Neural cell (in vitro differentiated cells): ENCODE measurements around the gene PRR14. TPM values are rescaled to one million over a fixed set of nuclear protein-coding genes. Genes with fewer than 3 reads are reported as not detected.

Experiments used
- H2AFZ ChIP-seq: fragments of 200-600, 300-800 bp; sonication (generic), shearing (Covaris generic); 2 replicates; pipeline ENCODE4 v1.6.0; 2014; ENCODE audit warnings: low read depth, mild to moderate bottlenecking, antibody characterized with exemption, low read length, moderate library complexity
- H3F3A ChIP-seq: fragments of 200-600 bp; shearing (Covaris generic); 2 replicates; pipeline ENCODE4 v1.6.1; 2016; ENCODE audit warnings: mild to moderate bottlenecking, moderate library complexity, mixed read lengths, antibody characterized with exemption, low read length; ENCODE audit not compliant: insufficient read depth, poor library complexity, severe bottlenecking
- H3K27ac ChIP-seq: fragments of 200-600, 300-800 bp; sonication (generic), shearing (Covaris generic); 2 replicates; pipeline ENCODE4 v1.5.1; 2014; ENCODE audit warnings: mild to moderate bottlenecking, low read length, moderate library complexity
- H3K27me3 ChIP-seq: fragments of 300-800, 200-600 bp; sonication (generic), shearing (Covaris generic); 2 replicates; pipeline ENCODE4 v1.6.0; 2014; ENCODE audit warnings: mild to moderate bottlenecking, low read depth, low read length, moderate library complexity; ENCODE audit not compliant: insufficient read depth
- H3K36me3 ChIP-seq: fragments of 300-800, 200-600 bp; sonication (generic), shearing (Covaris generic); 2 replicates; pipeline ENCODE4 v1.5.1; 2014; ENCODE audit warnings: mild to moderate bottlenecking, antibody characterized with exemption, low read length, moderate library complexity; ENCODE audit not compliant: insufficient read depth
- H3K4me2 ChIP-seq: fragments of 300-800, 200-600 bp; sonication (generic), shearing (Covaris generic); 2 replicates; pipeline ENCODE4 v1.6.0; 2014; ENCODE audit warnings: mild to moderate bottlenecking, low read length
- H3K4me3 ChIP-seq: fragments of 300-800, 200-600 bp; sonication (generic), shearing (Covaris generic); 2 replicates; pipeline ENCODE4 v1.5.1; 2014; ENCODE audit warnings: mild to moderate bottlenecking, low read length, moderate library complexity
- H3K79me2 ChIP-seq: fragments of 200-600 bp; shearing (Covaris generic); replicated peaks from 2 replicates; pipeline ENCODE4 v1.6.0; 2014; ENCODE audit warnings: mild to moderate bottlenecking, low read length, moderate library complexity; ENCODE audit not compliant: insufficient read depth
- H3K9ac ChIP-seq: fragments of 300-800, 200-600 bp; sonication (generic), shearing (Covaris generic); 2 replicates; pipeline ENCODE4 v1.6.1; 2016; ENCODE audit warnings: mild to moderate bottlenecking, low read length, mixed read lengths
- H3K9me2 ChIP-seq: fragments of 200-600 bp; shearing (Covaris generic); 2 replicates; pipeline ENCODE4 v1.6.1; 2016; ENCODE audit warnings: mild to moderate bottlenecking, low read length, mixed read lengths; ENCODE audit not compliant: insufficient read depth
- H3K9me3 ChIP-seq: fragments of 200-600, 300-800 bp; sonication (generic), shearing (Covaris generic); 2 replicates; pipeline ENCODE4 v1.6.1; 2016; ENCODE audit warnings: mild to moderate bottlenecking, mixed run types, low read length, moderate library complexity, mixed read lengths
- H4K20me1 ChIP-seq: fragments of 200-600 bp; shearing (Covaris generic); 2 replicates; pipeline ENCODE4 v1.6.1; 2016; ENCODE audit warnings: mild to moderate bottlenecking, mixed run types; ENCODE audit not compliant: insufficient read depth
- EP300 ChIP-seq: fragments of 450-650 bp; conservative IDR thresholded peaks from 2 replicates; pipeline ENCODE4 v1.6.1; 2014; ENCODE audit warnings: antibody characterized with exemption, mild to moderate bottlenecking, moderate library complexity; ENCODE audit not compliant: poor library complexity, severe bottlenecking
- EZH2 ChIP-seq: fragments of 200-600, 300-800 bp; shearing (Covaris generic), sonication (generic); IDR thresholded peaks from 2 replicates; pipeline ENCODE4 v1.6.1; 2014; ENCODE audit warnings: antibody characterized with exemption, low read length, borderline replicate concordance, mild to moderate bottlenecking; ENCODE audit not compliant: insufficient read depth, poor library complexity, severe bottlenecking
- MXI1 ChIP-seq: fragments of 450-650 bp; conservative IDR thresholded peaks from 2 replicates; pipeline ENCODE4 v1.6.1; 2014; ENCODE audit warnings: antibody characterized with exemption, mild to moderate bottlenecking; ENCODE audit not compliant: poor library complexity, severe bottlenecking
- POLR2AphosphoS5 ChIP-seq: IDR thresholded peaks from 2 replicates; pipeline ENCODE4 v1.6.1; 2012
- RAD21 ChIP-seq: fragments of 450-650 bp; conservative IDR thresholded peaks from 2 replicates; pipeline ENCODE4 v1.6.1; 2014; ENCODE audit warnings: antibody characterized with exemption, mild to moderate bottlenecking, moderate library complexity
- SMC3 ChIP-seq: fragments of 450-650 bp; conservative IDR thresholded peaks from 2 replicates; pipeline ENCODE4 v1.6.1; 2014; ENCODE audit warnings: antibody characterized with exemption, mild to moderate bottlenecking, moderate library complexity; ENCODE audit not compliant: poor library complexity
- TAF1 ChIP-seq: IDR thresholded peaks from 2 replicates; pipeline ENCODE4 v1.6.1; 2012; ENCODE audit warnings: low read depth
- polyA plus RNA-seq: library from polyadenylated mRNA; depleted of rRNA; stranded (reverse); fragments of >200 nt; gene quantifications from 2 replicates; pipeline ENCODE4 v1.2.3, GENCODE V29; 2014
- TF ChIP-seq, protein P1 (sequence below): IDR thresholded peaks from 2 replicates; pipeline ENCODE4 v1.6.1; 2012; ENCODE audit warnings: borderline replicate concordance
- TF ChIP-seq, protein P2 (sequence below): fragments of 450-650 bp; IDR thresholded peaks from 2 replicates; pipeline ENCODE4 v1.5.1; 2014; ENCODE audit warnings: antibody characterized with exemption, mild to moderate bottlenecking, moderate library complexity; ENCODE audit not compliant: poor library complexity, severe bottlenecking

PRR14 gene
- polyA plus RNA-seq, 1 donor from 2014 or later = 23.3 TPM

- no peaks in the 10 kb centered on the region for H3K9me2 ChIP-seq
- peaks cover 10% of the 10 kb centered on the region for H3K79me2 ChIP-seq
- no peak overlapping the region for H3K4me3 ChIP-seq
- no peaks in the 10 kb centered on the region for H3K36me3 ChIP-seq
- TF ChIP-seq EZH2 (no peak), RAD21 (no peak), POLR2AphosphoS5 (no peak), TAF1 (no peak), SMC3 (no peak), MXI1 (no peak), EP300 (no peak)
- TF ChIP-seq, protein P1, sequence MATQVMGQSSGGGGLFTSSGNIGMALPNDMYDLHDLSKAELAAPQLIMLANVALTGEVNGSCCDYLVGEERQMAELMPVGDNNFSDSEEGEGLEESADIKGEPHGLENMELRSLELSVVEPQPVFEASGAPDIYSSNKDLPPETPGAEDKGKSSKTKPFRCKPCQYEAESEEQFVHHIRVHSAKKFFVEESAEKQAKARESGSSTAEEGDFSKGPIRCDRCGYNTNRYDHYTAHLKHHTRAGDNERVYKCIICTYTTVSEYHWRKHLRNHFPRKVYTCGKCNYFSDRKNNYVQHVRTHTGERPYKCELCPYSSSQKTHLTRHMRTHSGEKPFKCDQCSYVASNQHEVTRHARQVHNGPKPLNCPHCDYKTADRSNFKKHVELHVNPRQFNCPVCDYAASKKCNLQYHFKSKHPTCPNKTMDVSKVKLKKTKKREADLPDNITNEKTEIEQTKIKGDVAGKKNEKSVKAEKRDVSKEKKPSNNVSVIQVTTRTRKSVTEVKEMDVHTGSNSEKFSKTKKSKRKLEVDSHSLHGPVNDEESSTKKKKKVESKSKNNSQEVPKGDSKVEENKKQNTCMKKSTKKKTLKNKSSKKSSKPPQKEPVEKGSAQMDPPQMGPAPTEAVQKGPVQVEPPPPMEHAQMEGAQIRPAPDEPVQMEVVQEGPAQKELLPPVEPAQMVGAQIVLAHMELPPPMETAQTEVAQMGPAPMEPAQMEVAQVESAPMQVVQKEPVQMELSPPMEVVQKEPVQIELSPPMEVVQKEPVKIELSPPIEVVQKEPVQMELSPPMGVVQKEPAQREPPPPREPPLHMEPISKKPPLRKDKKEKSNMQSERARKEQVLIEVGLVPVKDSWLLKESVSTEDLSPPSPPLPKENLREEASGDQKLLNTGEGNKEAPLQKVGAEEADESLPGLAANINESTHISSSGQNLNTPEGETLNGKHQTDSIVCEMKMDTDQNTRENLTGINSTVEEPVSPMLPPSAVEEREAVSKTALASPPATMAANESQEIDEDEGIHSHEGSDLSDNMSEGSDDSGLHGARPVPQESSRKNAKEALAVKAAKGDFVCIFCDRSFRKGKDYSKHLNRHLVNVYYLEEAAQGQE = no peak
- TF ChIP-seq, protein P2, sequence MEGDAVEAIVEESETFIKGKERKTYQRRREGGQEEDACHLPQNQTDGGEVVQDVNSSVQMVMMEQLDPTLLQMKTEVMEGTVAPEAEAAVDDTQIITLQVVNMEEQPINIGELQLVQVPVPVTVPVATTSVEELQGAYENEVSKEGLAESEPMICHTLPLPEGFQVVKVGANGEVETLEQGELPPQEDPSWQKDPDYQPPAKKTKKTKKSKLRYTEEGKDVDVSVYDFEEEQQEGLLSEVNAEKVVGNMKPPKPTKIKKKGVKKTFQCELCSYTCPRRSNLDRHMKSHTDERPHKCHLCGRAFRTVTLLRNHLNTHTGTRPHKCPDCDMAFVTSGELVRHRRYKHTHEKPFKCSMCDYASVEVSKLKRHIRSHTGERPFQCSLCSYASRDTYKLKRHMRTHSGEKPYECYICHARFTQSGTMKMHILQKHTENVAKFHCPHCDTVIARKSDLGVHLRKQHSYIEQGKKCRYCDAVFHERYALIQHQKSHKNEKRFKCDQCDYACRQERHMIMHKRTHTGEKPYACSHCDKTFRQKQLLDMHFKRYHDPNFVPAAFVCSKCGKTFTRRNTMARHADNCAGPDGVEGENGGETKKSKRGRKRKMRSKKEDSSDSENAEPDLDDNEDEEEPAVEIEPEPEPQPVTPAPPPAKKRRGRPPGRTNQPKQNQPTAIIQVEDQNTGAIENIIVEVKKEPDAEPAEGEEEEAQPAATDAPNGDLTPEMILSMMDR = no peak
- no peak overlapping the region for H2AFZ ChIP-seq
- H3K27me3 ChIP-seq = no peaks in the 10 kb centered on the region
- H3K4me2 ChIP-seq = no peak overlapping the region
- H3K9ac ChIP-seq = no peak overlapping the region
- no peaks in the 10 kb centered on the region for H3K9me3 ChIP-seq
- H3F3A ChIP-seq = no peaks in the 10 kb centered on the region
- no peak overlapping the region for H3K27ac ChIP-seq
- no peaks in the 10 kb centered on the region for H4K20me1 ChIP-seq
These were observed 44.8 kb upstream of the PRR14 start for GRCh38 chr16:30606004-30606403.

- Histone ChIP-seq H3K27ac (peak overlapping the region; percentile 90), H2AFZ (peak overlapping the region; percentile 100), H3K4me3 (peak overlapping the region; percentile 97), H3F3A (no peaks in the 10 kb centered on the region), H3K9me2 (no peaks in the 10 kb centered on the region), H3K4me2 (peak overlapping the region; percentile 73), H3K9me3 (no peaks in the 10 kb centered on the region), H3K9ac (peak overlapping the region; percentile 96), H3K79me2 (peaks cover 10% of the 10 kb centered on the region), H3K36me3 (no peaks in the 10 kb centered on the region), H4K20me1 (no peaks in the 10 kb centered on the region), H3K27me3 (no peaks in the 10 kb centered on the region)
- TF ChIP-seq SMC3 (no peak), TAF1 (no peak), RAD21 (no peak), MXI1 (no peak), POLR2AphosphoS5 (no peak), EP300 (no peak), EZH2 (no peak)
- TF ChIP-seq, protein P2 = no peak
- TF ChIP-seq, protein P1 = no peak
These were observed 41.5 kb upstream of the PRR14 start for GRCh38 chr16:30609002-30609925.
